ENCODE data around the gene CISH.

The CISH gene

DNA sequence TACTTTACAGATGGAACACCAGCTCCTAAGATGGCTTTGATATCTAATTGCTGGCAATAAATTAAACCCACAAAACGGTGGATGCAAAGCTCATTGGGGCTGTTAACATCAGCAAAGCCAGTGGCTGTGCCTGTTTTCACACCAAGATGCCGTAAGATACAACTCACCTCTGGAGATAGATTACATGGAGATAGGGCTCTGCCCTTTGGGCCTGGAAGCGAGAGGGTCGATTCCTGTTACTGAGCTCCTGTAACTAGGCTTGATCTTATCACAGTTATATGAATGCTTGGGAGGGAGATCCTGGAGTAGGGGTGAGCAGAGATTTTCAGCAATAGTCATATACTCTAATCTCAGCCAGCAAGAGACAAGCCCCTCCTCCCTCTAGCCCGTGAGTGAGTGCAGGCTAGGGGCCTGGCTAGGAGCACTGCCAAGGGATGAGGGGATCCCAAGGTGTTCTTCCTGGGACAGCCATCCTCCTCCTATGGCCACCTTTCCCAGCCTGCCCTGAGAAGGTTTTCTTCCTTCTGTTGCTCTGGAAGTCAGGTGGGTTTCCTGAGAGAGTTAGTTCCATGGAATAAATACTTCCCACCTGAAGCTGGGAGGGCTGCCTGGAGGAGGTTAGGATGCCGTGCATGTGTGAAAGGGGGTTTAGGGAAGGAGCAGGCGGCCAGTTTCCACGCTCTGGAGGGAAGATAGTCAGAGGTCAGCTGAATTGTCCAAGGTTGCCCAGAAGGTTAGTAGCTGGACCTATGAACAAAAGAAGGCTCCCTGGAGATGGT is 45.0 kb upstream of the CISH start:
- no peak overlapping the region for H3K4me3 ChIP-seq (replicated peaks; ENCODE audit: low read depth, low read length)
- DNase-seq (ENCODE audit: low read depth) = no peak
- TF ChIP-seq, protein P1, sequence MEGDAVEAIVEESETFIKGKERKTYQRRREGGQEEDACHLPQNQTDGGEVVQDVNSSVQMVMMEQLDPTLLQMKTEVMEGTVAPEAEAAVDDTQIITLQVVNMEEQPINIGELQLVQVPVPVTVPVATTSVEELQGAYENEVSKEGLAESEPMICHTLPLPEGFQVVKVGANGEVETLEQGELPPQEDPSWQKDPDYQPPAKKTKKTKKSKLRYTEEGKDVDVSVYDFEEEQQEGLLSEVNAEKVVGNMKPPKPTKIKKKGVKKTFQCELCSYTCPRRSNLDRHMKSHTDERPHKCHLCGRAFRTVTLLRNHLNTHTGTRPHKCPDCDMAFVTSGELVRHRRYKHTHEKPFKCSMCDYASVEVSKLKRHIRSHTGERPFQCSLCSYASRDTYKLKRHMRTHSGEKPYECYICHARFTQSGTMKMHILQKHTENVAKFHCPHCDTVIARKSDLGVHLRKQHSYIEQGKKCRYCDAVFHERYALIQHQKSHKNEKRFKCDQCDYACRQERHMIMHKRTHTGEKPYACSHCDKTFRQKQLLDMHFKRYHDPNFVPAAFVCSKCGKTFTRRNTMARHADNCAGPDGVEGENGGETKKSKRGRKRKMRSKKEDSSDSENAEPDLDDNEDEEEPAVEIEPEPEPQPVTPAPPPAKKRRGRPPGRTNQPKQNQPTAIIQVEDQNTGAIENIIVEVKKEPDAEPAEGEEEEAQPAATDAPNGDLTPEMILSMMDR (IDR thresholded peaks at IDR 0.05; ENCODE audit: low read length, missing control alignments) = no peak

DNA sequence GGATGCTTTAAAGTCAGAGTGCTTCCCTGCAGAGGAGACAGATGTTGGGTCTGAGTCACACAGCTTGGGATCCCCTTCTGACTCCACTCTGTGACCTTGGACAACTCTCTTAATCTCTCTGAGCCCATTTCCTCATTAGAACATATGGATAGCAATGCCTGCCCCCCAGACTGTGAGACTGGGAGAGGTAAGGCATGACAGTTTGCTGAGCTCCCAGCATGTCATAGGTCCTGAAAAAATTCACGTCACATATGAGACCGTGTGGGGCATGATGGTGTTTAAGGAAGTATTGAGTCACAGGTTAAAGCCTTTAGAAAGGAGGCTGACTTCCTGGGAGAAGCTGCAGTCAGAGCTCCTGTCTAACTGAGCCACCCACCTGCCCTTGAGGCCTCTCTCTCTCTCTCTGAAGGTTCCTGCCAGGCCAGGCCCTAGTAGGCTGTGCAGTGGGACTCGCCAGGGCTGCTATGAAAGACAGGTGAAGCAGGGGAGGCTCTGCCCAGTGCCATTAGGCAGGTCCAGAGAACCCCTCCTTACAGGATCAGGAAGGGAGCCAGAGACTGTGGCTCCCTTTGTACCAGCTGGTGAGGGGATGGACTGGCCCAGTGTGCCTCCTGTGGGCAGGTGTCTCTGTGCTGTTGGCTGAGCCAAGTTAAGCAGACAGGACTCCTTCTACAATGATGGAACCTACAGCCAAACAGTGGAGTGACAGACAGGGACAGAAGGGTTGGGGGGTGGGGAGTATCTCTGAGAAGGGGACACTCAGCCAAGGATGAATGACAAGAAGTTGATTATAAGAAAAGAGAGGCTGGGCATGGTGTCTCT is 43.6 kb upstream of the CISH start:
- no peak overlapping the region for H3K4me3 ChIP-seq (replicated peaks; ENCODE audit: low read depth, low read length)
- peak; percentile 8 for DNase-seq (ENCODE audit: low read depth)
- TF ChIP-seq, protein P1 (IDR thresholded peaks at IDR 0.05; ENCODE audit: low read length, missing control alignments) = no peak

DNA sequence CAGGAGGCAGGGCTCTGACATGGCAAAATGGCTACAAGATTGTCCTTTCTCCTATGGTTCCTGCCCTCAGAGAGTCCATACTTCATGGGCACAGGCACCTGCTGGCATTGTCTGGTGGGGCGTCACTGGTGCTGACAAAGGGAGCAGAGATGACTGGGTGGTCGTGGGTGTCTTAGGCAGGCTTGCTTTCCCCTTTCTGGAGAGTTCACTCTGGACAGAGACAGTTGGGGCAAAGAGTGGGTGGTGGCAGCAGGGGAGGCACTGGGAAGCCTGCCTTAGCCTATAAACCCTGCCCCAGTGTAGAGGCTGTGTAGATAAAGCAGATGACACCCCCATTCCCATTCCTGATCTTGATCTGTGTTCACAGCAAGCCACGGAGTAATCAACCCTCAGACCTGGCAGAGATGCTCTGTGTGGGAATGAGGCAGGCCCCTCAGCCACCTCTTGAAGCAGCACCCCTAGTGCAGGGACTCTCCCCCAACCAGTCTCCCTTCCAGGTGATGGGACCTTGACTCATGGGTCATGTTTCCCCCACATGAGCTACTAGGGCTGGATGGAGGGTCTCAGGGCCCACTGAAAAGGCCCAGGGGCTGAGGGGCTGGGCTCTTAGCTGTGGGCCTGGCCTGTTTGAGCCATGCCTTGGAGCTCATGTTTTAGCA is 42.5 kb upstream of the CISH start:
- no peak overlapping the region for H3K4me3 ChIP-seq (replicated peaks; ENCODE audit: low read depth, low read length)
- no peak for DNase-seq (ENCODE audit: low read depth)
- TF ChIP-seq, protein P1 (IDR thresholded peaks at IDR 0.05; ENCODE audit: low read length, missing control alignments) = no peak

DNA sequence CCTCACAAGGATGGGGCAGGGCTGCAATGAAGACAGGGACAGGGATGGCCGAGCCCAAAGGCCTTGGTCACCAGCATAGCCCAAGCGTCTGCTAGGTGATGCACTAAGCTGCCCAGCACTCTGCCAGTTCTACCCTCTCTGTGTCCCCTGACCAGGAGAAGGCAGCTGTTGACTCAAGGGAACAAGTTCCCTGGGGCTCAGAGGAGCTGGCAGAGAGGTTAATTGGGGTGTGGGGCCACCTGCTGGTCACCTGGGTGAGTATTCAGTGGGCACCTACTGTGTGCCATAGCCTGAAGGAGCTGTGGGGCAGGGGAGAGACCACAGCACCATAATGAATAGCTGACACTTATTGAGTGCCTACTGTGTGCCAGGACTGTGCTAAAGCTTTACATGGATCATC is 41.1 kb upstream of the CISH start:
- DNase-seq (ENCODE audit: low read depth) = peak; percentile 20
- no peak overlapping the region for H3K4me3 ChIP-seq (replicated peaks; ENCODE audit: low read depth, low read length)
- TF ChIP-seq, protein P1 (IDR thresholded peaks at IDR 0.05; ENCODE audit: low read length, missing control alignments) = peak; percentile 26

DNA sequence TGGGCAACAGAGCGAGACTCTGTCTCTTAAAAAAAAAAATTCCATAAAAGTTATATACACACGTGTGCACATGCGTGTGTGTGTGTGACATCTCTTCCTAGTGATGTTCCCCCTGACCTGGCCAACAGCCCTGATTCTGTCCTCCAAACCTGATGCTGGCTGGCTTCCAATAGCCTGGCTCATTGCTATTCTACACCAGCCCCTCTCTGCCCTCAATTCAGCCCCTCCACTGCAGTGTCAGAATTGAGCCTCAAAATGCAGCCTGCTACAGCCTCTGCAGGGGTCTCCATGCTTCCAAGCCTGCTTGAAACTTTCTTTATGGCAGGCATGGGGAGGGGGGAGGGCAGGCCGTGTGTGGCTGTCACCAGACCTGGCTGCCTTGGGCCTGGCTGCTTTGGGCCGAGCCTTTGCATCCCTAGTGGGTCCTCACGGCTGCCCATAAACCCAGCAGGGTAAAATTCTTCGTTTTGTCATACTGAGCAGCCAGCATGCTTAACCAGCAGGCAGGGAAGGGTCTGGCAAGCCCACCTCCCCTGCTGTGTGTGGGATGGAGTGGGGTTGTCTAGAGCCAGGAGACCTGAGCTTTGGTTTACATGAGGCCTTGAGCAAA is 40.5 kb upstream of the CISH start:
- TF ChIP-seq, protein P1 (IDR thresholded peaks at IDR 0.05; ENCODE audit: low read length, missing control alignments) = no peak
- no peak for DNase-seq (ENCODE audit: low read depth)
- no peak overlapping the region for H3K4me3 ChIP-seq (replicated peaks; ENCODE audit: low read depth, low read length)

DNA sequence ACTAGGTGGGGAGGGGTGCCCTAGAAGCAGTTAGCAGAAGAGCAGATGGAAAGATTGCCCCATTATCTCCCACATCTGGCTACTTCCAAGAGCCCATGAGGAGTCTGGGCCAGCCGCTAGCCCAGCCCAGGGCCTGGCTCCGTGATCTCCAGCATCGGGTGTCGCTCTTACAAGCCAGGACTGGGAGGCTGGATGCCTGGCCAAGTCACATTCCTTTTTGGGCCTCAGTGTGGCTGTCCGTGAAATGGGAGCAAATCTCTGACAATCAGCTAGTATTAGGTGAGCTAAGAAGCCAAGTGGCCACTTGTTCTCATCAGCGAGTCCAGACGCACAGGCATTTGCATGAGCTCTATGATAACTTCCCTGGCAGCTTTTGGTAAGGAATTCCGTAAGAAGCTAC is 39.9 kb upstream of the CISH start:
- no peak overlapping the region for H3K4me3 ChIP-seq (replicated peaks; ENCODE audit: low read depth, low read length)
- DNase-seq (ENCODE audit: low read depth) = no peak
- TF ChIP-seq, protein P1 (IDR thresholded peaks at IDR 0.05; ENCODE audit: low read length, missing control alignments) = no peak
